ENCODE measurements around the gene OR51T1.

OR51T1 gene

DNA sequence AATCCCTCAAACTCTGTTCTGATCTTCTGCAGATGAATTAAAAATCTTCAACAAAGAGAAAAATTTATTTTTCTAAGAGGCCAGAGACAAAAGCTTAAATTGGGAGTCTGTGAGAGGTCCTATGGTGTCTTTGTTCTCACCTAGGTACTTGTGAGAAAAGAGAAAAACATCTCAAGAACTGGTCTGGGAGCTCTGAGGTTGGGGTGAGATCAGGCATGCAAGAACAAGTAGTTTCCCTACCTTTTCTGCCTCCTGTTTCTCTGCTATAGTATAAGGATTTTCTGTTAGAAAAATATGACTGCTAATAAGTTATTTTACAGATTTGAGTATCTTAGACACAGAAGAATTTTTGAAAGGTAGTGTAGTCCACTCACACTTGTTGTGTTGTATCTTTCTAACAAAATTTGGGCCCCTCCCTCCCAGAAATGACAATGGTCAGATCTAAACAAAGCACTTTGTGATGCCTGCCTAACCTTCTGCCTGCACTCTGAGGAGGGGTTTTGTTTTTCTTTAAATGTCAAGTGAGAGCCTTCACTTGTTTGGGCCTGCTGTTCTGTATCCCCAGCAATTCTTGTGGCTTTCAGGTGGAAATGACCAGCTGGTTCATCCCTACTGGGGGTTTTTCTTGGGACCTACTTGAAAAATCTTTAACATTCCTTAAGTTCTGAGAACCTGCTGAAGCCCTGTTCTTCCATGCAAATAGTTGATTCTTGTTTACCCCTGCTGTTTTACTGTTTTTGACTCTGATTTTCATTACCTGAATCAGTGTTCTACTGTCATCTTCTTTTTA is 19.1 kb upstream of the OR51T1 start:
- no peak for DNase-seq
- H3K27ac Mint-ChIP-seq: no peak overlapping the region
- H3K4me1 Mint-ChIP-seq: peaks cover 5% of the 10 kb centered on the region
- H3K4me3 Mint-ChIP-seq: no peak overlapping the region
- peaks cover 9% of the 10 kb centered on the region for H3K27me3 Mint-ChIP-seq (ENCODE audit: low read depth, poor library complexity)
- no peaks in the 10 kb centered on the region for H3K36me3 Mint-ChIP-seq (ENCODE audit: low read depth)
- peaks cover 28% of the 10 kb centered on the region for H3K9me3 Mint-ChIP-seq
- no peak for TF ChIP-seq CTCF (IDR thresholded peaks at IDR 0.05)

GRCh38 chr11:4863876-4864275 is 17.8 kb upstream of the OR51T1 start:
- no peak overlapping the region for H3K27ac Mint-ChIP-seq
- TF ChIP-seq CTCF (IDR thresholded peaks at IDR 0.05): no peak
- H3K4me1 Mint-ChIP-seq: peaks cover 5% of the 10 kb centered on the region
- no peak for DNase-seq
- peaks cover 5% of the 10 kb centered on the region for H3K27me3 Mint-ChIP-seq (ENCODE audit: low read depth, poor library complexity)
- no peak overlapping the region for H3K4me3 Mint-ChIP-seq
- peaks cover 27% of the 10 kb centered on the region for H3K9me3 Mint-ChIP-seq
- no peaks in the 10 kb centered on the region for H3K36me3 Mint-ChIP-seq (ENCODE audit: low read depth)

GRCh38 chr11:4865855-4866254 is 15.8 kb upstream of the OR51T1 start:
- no peak overlapping the region for H3K27ac Mint-ChIP-seq
- DNase-seq: no peak
- H3K36me3 Mint-ChIP-seq (ENCODE audit: low read depth): no peaks in the 10 kb centered on the region
- peaks cover 5% of the 10 kb centered on the region for H3K4me1 Mint-ChIP-seq
- H3K9me3 Mint-ChIP-seq: peaks cover 26% of the 10 kb centered on the region
- no peak for TF ChIP-seq CTCF (IDR thresholded peaks at IDR 0.05)
- H3K4me3 Mint-ChIP-seq: no peak overlapping the region
- peaks cover 3% of the 10 kb centered on the region for H3K27me3 Mint-ChIP-seq (ENCODE audit: low read depth, poor library complexity)

- Mint-ChIP-seq H3K36me3 (ENCODE audit: low read depth) (no peaks in the 10 kb centered on the region), H3K27me3 (ENCODE audit: low read depth, poor library complexity) (peaks cover 7% of the 10 kb centered on the region), H3K4me3 (peak overlapping the region; percentile 12)
These were observed 512 bp upstream of the OR51T1 start for GRCh38 chr11:4881188-4881587.

GRCh38 chr11:4882543-4882942 is 843 bp downstream of the OR51T1 start:
- H3K27ac Mint-ChIP-seq: peak overlapping the region; percentile 90

More at GRCh38 chr11:4881188-4881587, 512 bp upstream of the OR51T1 start:
- Mint-ChIP-seq H3K4me1 (peaks cover 58% of the 10 kb centered on the region), H3K27ac (peak overlapping the region; percentile 10), H3K9me3 (no peaks in the 10 kb centered on the region)
- no peak for TF ChIP-seq CTCF (IDR thresholded peaks at IDR 0.05)
- no peak for DNase-seq

More at GRCh38 chr11:4882543-4882942, 843 bp downstream of the OR51T1 start:
- no peak for DNase-seq
- Mint-ChIP-seq H3K4me3 (peak overlapping the region; percentile 23), H3K4me1 (peaks cover 65% of the 10 kb centered on the region), H3K9me3 (no peaks in the 10 kb centered on the region), H3K27me3 (ENCODE audit: low read depth, poor library complexity) (peaks cover 2% of the 10 kb centered on the region), H3K36me3 (ENCODE audit: low read depth) (no peaks in the 10 kb centered on the region)
- no peak for TF ChIP-seq CTCF (IDR thresholded peaks at IDR 0.05)
